Measurements from ENCODE around the gene RPS19BP1.

DNA sequence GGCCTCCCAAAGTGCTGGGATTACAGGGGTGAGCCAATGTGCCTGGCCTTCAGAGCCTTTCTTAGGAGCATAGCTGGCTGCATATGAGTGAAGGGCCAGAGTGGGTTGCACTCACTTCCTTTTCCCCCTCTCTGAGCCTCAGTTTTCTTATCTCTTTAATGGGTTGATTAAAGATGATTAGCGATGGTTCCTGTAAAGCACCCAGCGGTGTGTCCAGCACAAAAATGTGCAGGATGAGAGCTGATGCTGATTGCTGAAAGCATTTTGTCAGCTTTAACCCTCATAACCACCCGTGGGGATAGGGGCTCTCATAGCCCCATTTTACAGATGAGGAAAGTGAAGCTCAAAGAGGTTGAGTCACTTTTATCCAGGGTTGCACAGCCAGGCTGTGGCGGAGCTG lies 43.5 kb upstream of the RPS19BP1 start:
- TF ChIP-seq, protein P1, sequence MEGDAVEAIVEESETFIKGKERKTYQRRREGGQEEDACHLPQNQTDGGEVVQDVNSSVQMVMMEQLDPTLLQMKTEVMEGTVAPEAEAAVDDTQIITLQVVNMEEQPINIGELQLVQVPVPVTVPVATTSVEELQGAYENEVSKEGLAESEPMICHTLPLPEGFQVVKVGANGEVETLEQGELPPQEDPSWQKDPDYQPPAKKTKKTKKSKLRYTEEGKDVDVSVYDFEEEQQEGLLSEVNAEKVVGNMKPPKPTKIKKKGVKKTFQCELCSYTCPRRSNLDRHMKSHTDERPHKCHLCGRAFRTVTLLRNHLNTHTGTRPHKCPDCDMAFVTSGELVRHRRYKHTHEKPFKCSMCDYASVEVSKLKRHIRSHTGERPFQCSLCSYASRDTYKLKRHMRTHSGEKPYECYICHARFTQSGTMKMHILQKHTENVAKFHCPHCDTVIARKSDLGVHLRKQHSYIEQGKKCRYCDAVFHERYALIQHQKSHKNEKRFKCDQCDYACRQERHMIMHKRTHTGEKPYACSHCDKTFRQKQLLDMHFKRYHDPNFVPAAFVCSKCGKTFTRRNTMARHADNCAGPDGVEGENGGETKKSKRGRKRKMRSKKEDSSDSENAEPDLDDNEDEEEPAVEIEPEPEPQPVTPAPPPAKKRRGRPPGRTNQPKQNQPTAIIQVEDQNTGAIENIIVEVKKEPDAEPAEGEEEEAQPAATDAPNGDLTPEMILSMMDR (IDR thresholded peaks at IDR 0.05): no peak
- no peak for TF ChIP-seq YY1 (IDR thresholded peaks at IDR 0.05; ENCODE audit: low read depth)
- TF ChIP-seq ELF1 (IDR thresholded peaks at IDR 0.05): no peak
- no peak for TF ChIP-seq NRF1 (IDR thresholded peaks at IDR 0.05; ENCODE audit: low read depth, low read length)
- TF ChIP-seq EP300 (IDR thresholded peaks at IDR 0.05; ENCODE audit: borderline replicate concordance in 1 of 2, low read depth in 1 of 2, low read length in 1 of 2): no peak
- no peak for TF ChIP-seq CHD2 (IDR thresholded peaks at IDR 0.05; ENCODE audit: low read length, partially characterized antibody)
- TF ChIP-seq, protein P2, sequence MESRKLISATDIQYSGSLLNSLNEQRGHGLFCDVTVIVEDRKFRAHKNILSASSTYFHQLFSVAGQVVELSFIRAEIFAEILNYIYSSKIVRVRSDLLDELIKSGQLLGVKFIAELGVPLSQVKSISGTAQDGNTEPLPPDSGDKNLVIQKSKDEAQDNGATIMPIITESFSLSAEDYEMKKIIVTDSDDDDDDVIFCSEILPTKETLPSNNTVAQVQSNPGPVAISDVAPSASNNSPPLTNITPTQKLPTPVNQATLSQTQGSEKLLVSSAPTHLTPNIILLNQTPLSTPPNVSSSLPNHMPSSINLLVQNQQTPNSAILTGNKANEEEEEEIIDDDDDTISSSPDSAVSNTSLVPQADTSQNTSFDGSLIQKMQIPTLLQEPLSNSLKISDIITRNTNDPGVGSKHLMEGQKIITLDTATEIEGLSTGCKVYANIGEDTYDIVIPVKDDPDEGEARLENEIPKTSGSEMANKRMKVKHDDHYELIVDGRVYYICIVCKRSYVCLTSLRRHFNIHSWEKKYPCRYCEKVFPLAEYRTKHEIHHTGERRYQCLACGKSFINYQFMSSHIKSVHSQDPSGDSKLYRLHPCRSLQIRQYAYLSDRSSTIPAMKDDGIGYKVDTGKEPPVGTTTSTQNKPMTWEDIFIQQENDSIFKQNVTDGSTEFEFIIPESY (IDR thresholded peaks at IDR 0.05; ENCODE audit: borderline replicate concordance, low read depth): no peak
- TF ChIP-seq MXI1 (IDR thresholded peaks at IDR 0.05; ENCODE audit: low read depth, low read length): no peak

Measured in SK-N-SH (cell line).